Measurements from ENCODE around the gene SRPK1.
A peak's percentile ranks its signal among the peaks of the same experiment; 100 is the strongest.
"Not testable (repeated sequence)": the region's sequence is repeated elsewhere in the genome, so short reads cannot be mapped to it uniquely, and the experiment has no call there.

Gene SRPK1

GRCh38 chr6:35919085-35919826, 1.6 kb downstream of the SRPK1 start:
- TF ChIP-seq POLR2A (IDR thresholded peaks at IDR 0.05; ENCODE audit: low read length): no peak
- no peak for TF ChIP-seq GATA1 (IDR thresholded peaks at IDR 0.05; ENCODE audit: low read depth, low read length)
- peak; percentile 46 to 72 for DNase-seq

- not testable (repeated sequence) for DNase-seq
These were observed 4.0 kb downstream of the SRPK1 start for GRCh38 chr6:35916893-35917292.

GRCh38 chr6:35916056-35916455, 4.8 kb downstream of the SRPK1 start:
- no peak for DNase-seq
- TF ChIP-seq POLR2A (IDR thresholded peaks at IDR 0.05; ENCODE audit: low read length) (no peak), GATA1 (IDR thresholded peaks at IDR 0.05; ENCODE audit: low read depth, low read length) (no peak)

- no peak for TF ChIP-seq GATA1 (IDR thresholded peaks at IDR 0.05; ENCODE audit: low read depth, low read length)
- TF ChIP-seq POLR2A (IDR thresholded peaks at IDR 0.05; ENCODE audit: low read length): no peak
- DNase-seq: no peak
These were observed 6.4 kb downstream of the SRPK1 start for GRCh38 chr6:35914536-35914935.

GRCh38 chr6:35911871-35912653, 8.8 kb downstream of the SRPK1 start:
- TF ChIP-seq POLR2A (IDR thresholded peaks at IDR 0.05; ENCODE audit: low read length): no peak
- no peak for TF ChIP-seq GATA1 (IDR thresholded peaks at IDR 0.05; ENCODE audit: low read depth, low read length)
- no peak for DNase-seq

- not testable (repeated sequence) for DNase-seq
These were observed 11.3 kb downstream of the SRPK1 start for GRCh38 chr6:35909571-35909970.

- not testable (repeated sequence) for DNase-seq
These were observed 12.0 kb downstream of the SRPK1 start for GRCh38 chr6:35908753-35909401.

- TF ChIP-seq POLR2A (IDR thresholded peaks at IDR 0.05; ENCODE audit: low read length) (no peak), GATA1 (IDR thresholded peaks at IDR 0.05; ENCODE audit: low read depth, low read length) (no peak)
- no peak for DNase-seq
These were observed 13.1 kb downstream of the SRPK1 start for GRCh38 chr6:35907750-35908149.

- no peak for TF ChIP-seq GATA1 (IDR thresholded peaks at IDR 0.05; ENCODE audit: low read depth, low read length)
- TF ChIP-seq POLR2A (IDR thresholded peaks at IDR 0.05; ENCODE audit: low read length): no peak
- no peak for DNase-seq
These were observed 14.4 kb downstream of the SRPK1 start for GRCh38 chr6:35906499-35906846.

GRCh38 chr6:35905841-35906498, 14.9 kb downstream of the SRPK1 start:
- DNase-seq: no peak
- TF ChIP-seq GATA1 (IDR thresholded peaks at IDR 0.05; ENCODE audit: low read depth, low read length) (no peak), POLR2A (IDR thresholded peaks at IDR 0.05; ENCODE audit: low read length) (no peak)

- DNase-seq: no peak
- TF ChIP-seq GATA1 (IDR thresholded peaks at IDR 0.05; ENCODE audit: low read depth, low read length) (no peak), POLR2A (IDR thresholded peaks at IDR 0.05; ENCODE audit: low read length) (no peak)
These were observed 15.6 kb downstream of the SRPK1 start for GRCh38 chr6:35905141-35905785.

GRCh38 chr6:35903679-35904078, 17.2 kb downstream of the SRPK1 start:
- TF ChIP-seq GATA1 (IDR thresholded peaks at IDR 0.05; ENCODE audit: low read depth, low read length) (no peak), POLR2A (IDR thresholded peaks at IDR 0.05; ENCODE audit: low read length) (no peak)
- no peak for DNase-seq

GRCh38 chr6:35900448-35900847, 20.4 kb downstream of the SRPK1 start:
- TF ChIP-seq GATA1 (IDR thresholded peaks at IDR 0.05; ENCODE audit: low read depth, low read length) (no peak), POLR2A (IDR thresholded peaks at IDR 0.05; ENCODE audit: low read length) (no peak)
- no peak for DNase-seq

- TF ChIP-seq GATA1 (IDR thresholded peaks at IDR 0.05; ENCODE audit: low read depth, low read length) (no peak), POLR2A (IDR thresholded peaks at IDR 0.05; ENCODE audit: low read length) (no peak)
- DNase-seq: no peak
These were observed 22.9 kb downstream of the SRPK1 start for GRCh38 chr6:35898003-35898402.

Measured in erythroblast (primary cell).